ENCODE results near the gene DSE.

DNA sequence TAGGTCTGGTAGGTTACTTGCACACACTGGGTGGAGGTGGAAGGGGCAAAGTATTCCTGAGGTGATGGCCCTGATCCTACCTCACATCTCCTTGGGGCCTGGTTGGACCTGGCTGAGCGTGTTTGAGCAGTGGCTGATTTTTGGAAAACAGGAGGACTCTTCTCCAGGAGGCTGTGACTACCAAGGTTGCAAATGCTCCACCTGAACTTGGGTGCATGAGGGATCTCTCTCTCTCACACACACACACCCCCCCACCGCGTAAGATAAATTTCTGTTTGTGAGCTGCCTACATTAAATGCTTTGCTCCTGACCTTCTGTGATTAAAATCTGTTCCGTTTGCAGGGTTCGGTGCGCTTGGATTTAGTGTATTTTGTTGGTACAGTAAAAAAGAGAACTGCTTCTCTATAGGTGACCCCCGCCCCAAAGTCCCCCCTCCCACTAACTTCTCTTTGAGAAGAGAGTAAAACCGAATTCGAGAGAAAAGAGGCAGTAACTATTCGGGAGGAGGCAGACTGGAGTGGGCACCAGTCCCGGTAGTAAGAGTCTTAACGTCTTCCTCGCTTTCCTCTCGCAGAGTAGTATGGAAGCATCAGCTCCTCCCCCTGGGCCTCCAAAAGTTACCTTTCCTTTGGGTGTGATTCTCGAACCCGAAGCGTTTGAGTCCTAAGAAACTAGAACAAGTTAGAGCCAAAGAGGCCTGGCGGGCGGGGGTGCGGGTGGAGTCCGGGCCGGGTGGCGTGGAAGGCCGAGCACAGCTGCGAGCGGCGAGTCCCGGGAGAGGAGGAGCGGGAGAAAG lies 585 bp upstream of the DSE start:
- no peak for TF ChIP-seq EZH2 (IDR thresholded peaks at IDR 0.05; ENCODE audit: borderline replicate concordance, insufficient read depth, low read depth, low read length, poor library complexity, severe bottlenecking)
- TF ChIP-seq, protein P1, sequence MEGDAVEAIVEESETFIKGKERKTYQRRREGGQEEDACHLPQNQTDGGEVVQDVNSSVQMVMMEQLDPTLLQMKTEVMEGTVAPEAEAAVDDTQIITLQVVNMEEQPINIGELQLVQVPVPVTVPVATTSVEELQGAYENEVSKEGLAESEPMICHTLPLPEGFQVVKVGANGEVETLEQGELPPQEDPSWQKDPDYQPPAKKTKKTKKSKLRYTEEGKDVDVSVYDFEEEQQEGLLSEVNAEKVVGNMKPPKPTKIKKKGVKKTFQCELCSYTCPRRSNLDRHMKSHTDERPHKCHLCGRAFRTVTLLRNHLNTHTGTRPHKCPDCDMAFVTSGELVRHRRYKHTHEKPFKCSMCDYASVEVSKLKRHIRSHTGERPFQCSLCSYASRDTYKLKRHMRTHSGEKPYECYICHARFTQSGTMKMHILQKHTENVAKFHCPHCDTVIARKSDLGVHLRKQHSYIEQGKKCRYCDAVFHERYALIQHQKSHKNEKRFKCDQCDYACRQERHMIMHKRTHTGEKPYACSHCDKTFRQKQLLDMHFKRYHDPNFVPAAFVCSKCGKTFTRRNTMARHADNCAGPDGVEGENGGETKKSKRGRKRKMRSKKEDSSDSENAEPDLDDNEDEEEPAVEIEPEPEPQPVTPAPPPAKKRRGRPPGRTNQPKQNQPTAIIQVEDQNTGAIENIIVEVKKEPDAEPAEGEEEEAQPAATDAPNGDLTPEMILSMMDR (IDR thresholded peaks at IDR 0.05) = no peak
